Activated naive CD8-positive, alpha-beta T cell treated with anti-CD3 and anti-CD28 coated beads, Interleukin-2, amount 10 ng/mL, durations not matched to agents 7 days and 5 days (primary cell): Measurements from ENCODE around the gene PKDREJ. TPM values are rescaled to one million over a fixed set of nuclear protein-coding genes. Genes with fewer than 3 reads are reported as not detected.

Experiments used
- ATAC-seq: fragments of 150-1000 bp; cut with Tn5 transposase; one replicate; pipeline ENCODE4 v1.10.0; 2021; ENCODE audit warnings: low read depth, moderate library complexity
- POLR2A ChIA-PET: fragments of 350-600 bp; sonication (Branson Sonifier 250); formaldehyde crosslinking; loops from one replicate; lab custom pipeline; 2021; ENCODE audit warnings: antibody characterized with exemption; lab: Charles Lee
- DNase-seq: peaks from one replicate; pipeline ENCODE4 v3.0.0; 2021
- H3K27ac Mint-ChIP-seq: one replicate; pipeline ENCODE4 v1.8.0; 2022; ENCODE audit warnings: mild to moderate bottlenecking, mixed read lengths
- H3K27me3 Mint-ChIP-seq: one replicate; pipeline ENCODE4 v1.8.0; 2022; ENCODE audit warnings: mild to moderate bottlenecking, moderate library complexity, mixed read lengths
- H3K36me3 Mint-ChIP-seq: one replicate; pipeline ENCODE4 v1.8.0; 2021; ENCODE audit warnings: mild to moderate bottlenecking, mixed read lengths
- H3K4me1 Mint-ChIP-seq: one replicate; pipeline ENCODE4 v1.8.0; 2021; ENCODE audit warnings: mixed read lengths
- H3K4me3 Mint-ChIP-seq: one replicate; pipeline ENCODE4 v1.8.0; 2022; ENCODE audit warnings: mild to moderate bottlenecking, moderate library complexity, mixed read lengths
- H3K9me3 Mint-ChIP-seq: one replicate; pipeline ENCODE4 v1.8.0; 2021; ENCODE audit warnings: mixed read lengths
- total RNA-seq, 2 experiments: library from RNA; stranded (reverse); gene quantifications; one replicate each; pipeline ENCODE4 v1.2.3, GENCODE V29; 2021

The PKDREJ gene
- total RNA-seq, 2 experiments from 2014 or later, result not detected

GRCh38 chr22:46286941-46287872, 24.1 kb upstream of the PKDREJ start:
- H3K4me1 Mint-ChIP-seq, result peaks cover 30% of the 10 kb centered on the region
- H3K9me3 Mint-ChIP-seq, result no peaks in the 10 kb centered on the region
- POLR2A ChIA-PET, result interaction anchor here (0.6 to 2.9 kb wide), 5 partner anchors 8 to 162 kb away, joined by 3 to 18 read pairs (median 5); partner anchors contain the start of genes GTSE1 and TTC38
- H3K27me3 Mint-ChIP-seq, result no peaks in the 10 kb centered on the region
- DNase-seq (no peak), ATAC-seq (no peak)
- peak overlapping the region; percentile 76 for H3K4me3 Mint-ChIP-seq
- H3K36me3 Mint-ChIP-seq, result peaks cover 45% of the 10 kb centered on the region
- H3K27ac Mint-ChIP-seq, result peak overlapping the region; percentile 92

DNA sequence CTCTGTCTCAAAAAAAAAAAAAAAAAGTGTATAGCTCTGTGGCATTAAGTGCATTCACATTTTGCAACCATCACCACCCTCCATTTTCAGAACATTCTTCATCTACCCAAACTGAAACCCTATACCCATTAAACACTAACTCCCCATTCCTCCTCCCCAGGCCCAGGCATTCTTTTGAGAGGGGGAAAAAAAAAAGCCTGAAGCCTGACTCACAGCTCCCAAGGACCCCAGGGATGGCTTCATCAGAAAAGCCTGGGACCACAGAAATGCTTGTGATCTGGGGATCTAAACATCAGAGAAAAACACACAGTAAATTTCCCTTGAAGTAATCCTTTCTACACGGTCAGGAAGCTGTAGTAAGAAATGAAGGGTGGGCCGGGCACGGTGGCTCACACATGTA, 22.9 kb upstream of the PKDREJ start:
- peak overlapping the region; percentile 67 for H3K27ac Mint-ChIP-seq
- H3K36me3 Mint-ChIP-seq, result peaks cover 42% of the 10 kb centered on the region
- no peak for DNase-seq
- no peaks in the 10 kb centered on the region for H3K9me3 Mint-ChIP-seq
- H3K4me1 Mint-ChIP-seq, result peaks cover 30% of the 10 kb centered on the region
- no peaks in the 10 kb centered on the region for H3K27me3 Mint-ChIP-seq
- ATAC-seq, result no peak
- POLR2A ChIA-PET, result interaction anchor here (0.7 to 2.9 kb wide), 3 partner anchors 9 to 42 kb away, joined by 3 to 18 read pairs (median 3); partner anchors contain the start of gene GTSE1
- no peak overlapping the region for H3K4me3 Mint-ChIP-seq

DNA sequence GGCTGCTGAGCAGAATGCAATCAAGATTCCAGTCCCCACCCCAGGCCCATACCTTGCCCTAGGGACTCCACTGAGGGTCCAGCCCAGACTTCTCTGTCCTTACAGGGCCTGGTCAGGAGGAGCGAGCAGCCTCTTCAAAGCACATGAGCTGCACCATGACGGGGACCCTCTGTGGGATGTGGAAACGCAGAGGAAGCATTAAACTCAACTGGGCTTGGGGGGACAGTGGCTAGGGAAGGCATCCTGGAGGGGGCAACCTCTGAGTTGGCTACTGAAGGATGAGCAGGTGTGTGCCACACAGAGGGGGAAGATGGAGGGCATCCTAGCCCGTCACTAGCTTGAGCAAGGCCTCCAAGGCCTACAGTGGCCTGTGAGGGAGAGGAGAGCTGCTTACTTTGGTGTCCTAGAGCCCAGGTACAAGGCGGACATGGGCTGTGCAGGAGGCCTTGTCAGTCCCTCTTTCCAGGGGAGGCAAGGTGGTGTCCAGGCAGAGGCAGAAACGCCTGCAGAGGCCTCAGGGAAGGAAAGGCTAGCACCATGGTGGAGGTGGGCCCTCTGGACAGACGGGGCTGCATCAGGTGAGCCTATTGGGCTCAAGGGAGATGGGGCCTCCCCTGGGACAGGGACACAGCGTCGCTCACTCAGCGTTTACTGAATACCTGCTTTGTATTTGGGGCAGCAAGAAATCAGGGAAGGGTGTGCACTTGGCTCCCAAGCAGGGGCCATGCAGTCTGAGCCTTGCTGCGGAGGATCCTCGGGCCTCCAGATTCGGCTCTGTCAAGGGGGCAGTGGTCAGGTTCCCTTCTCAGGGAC, 18.9 kb upstream of the PKDREJ start:
- Mint-ChIP-seq H3K4me3 (no peak overlapping the region), H3K36me3 (peaks cover 37% of the 10 kb centered on the region), H3K4me1 (peaks cover 10% of the 10 kb centered on the region), H3K27me3 (no peaks in the 10 kb centered on the region), H3K9me3 (no peaks in the 10 kb centered on the region), H3K27ac (no peak overlapping the region)
- POLR2A ChIA-PET, result interaction anchor here (0.6 kb wide), 1 partner anchor 17 kb away, joined by 3 read pairs; no protein-coding TSS in a partner anchor
- ATAC-seq, result no peak
- DNase-seq, result no peak

DNA sequence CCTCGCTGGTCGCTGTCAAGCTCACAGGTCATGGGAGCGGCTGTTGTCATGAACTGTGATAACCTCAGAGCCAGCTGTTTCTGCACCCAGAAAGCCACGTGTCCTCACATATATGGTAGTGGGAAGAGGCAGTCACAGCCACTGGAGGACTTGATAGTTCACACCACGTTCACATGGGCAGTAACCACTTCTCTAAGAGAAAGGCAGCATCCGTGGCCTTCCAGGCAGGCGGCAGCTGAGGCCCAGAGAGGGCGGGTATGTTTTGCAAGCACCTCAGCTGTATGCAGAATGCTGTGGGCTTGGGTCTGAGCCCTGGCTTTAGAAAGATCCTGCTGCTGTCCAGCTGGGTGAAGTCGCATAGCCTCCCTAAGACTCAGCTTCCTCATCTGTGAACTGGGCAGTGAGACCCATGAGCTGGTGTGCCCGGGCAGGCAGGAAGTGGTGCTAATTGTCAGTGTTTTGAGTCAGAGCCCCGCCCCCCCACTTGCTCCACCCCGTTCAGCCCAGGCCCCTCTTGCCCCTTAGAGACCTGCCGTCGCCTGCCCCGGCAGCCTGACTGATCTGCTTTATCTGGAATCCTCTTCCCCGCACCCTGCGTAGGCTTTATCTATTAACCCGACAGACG, 18.0 kb upstream of the PKDREJ start:
- peaks cover 39% of the 10 kb centered on the region for H3K36me3 Mint-ChIP-seq
- H3K4me1 Mint-ChIP-seq, result peaks cover 8% of the 10 kb centered on the region
- ATAC-seq, result no peak

DNA sequence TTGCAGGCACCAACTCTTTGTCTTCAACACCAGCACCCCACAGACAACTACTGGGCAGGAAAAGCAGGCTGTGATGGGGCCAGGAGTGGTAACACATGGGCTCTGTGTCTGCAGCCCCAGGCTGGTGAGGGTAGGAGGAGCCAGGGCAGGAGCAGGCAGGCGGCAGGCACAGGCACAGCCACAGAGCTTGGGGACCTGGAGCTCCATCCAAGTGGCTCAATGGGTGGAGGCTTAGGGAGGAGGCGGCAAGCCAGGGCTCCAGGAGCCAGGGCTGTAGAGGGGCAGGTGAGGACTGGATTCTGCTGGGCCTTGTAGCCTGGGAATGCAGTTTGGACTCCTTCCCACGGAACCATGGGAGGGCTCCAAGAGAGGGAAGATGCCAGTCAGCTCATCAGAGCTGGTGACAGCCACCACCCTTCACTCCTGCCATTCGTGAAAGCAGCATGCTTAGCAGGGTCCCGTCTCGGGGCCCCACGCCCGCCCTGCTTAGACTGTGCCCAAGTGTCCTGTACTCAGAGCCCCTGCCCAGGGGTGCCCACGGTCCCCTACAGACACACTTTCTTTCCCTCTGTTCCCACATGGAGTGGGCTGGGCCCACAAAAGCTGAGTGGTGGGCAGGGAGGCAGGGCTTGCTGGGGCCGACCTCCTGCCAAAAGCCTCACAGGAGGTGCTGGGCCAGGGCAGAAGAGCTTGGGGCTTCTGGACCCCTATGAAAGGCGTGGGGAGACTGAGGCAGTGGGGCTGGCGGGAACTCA, 17.1 kb upstream of the PKDREJ start:
- POLR2A ChIA-PET, result interaction anchor here (1.1 to 1.4 kb wide), 2 partner anchors 16 to 30 kb away, joined by 3 read pairs; partner anchors contain the start of gene CDPF1

More for the DNA sequence above, 18.0 kb upstream of the PKDREJ start:
- no peak for DNase-seq
- POLR2A ChIA-PET, result interaction anchor here (1.4 kb wide), 1 partner anchor 31 kb away, joined by 3 read pairs; the partner anchor contains the start of gene CDPF1
- no peak overlapping the region for H3K4me3 Mint-ChIP-seq
- H3K27me3 Mint-ChIP-seq, result no peaks in the 10 kb centered on the region
- H3K27ac Mint-ChIP-seq, result no peak overlapping the region
- H3K9me3 Mint-ChIP-seq, result no peaks in the 10 kb centered on the region

GRCh38 chr22:46278656-46279645, 15.8 kb upstream of the PKDREJ start:
- H3K36me3 Mint-ChIP-seq, result peaks cover 41% of the 10 kb centered on the region
- no peak for ATAC-seq
- H3K9me3 Mint-ChIP-seq, result peaks cover 2% of the 10 kb centered on the region

More for the DNA sequence above, 17.1 kb upstream of the PKDREJ start:
- DNase-seq (no peak), ATAC-seq (no peak)
- Mint-ChIP-seq H3K9me3 (peaks cover 2% of the 10 kb centered on the region), H3K4me1 (peaks cover 9% of the 10 kb centered on the region), H3K4me3 (no peak overlapping the region), H3K27ac (no peak overlapping the region), H3K27me3 (no peaks in the 10 kb centered on the region), H3K36me3 (peaks cover 42% of the 10 kb centered on the region)

DNA sequence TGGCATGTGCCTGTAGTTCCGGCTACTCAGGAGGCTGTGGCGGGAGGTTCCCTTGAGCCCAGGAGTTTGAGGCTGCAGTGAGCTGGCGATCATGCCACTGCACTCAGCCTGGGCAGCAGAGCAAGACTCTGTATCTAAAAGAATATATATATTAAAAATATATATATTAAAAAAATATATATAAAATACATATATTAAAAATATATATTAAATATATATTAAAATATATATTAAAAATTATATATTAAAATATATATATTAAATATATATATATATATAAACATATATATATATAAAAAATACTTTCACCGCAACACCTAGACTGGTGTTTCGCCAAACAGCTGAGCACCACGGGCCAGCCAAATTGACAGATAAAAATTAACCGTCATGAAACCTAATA, 13.4 kb upstream of the PKDREJ start:
- Mint-ChIP-seq H3K9me3 (peaks cover 2% of the 10 kb centered on the region), H3K4me3 (no peak overlapping the region), H3K4me1 (peaks cover 9% of the 10 kb centered on the region), H3K27ac (no peak overlapping the region), H3K36me3 (peaks cover 39% of the 10 kb centered on the region), H3K27me3 (no peaks in the 10 kb centered on the region)
- ATAC-seq (no peak), DNase-seq (no peak)
- POLR2A ChIA-PET, result interaction anchor here (0.6 kb wide), 1 partner anchor 10 kb away, joined by 3 read pairs; no protein-coding TSS in a partner anchor

More at GRCh38 chr22:46278656-46279645, 15.8 kb upstream of the PKDREJ start:
- POLR2A ChIA-PET, result interaction anchor here (2.2 kb wide), 1 partner anchor 9 kb away, joined by 6 read pairs; no protein-coding TSS in a partner anchor
- Mint-ChIP-seq H3K4me3 (no peak overlapping the region), H3K4me1 (peaks cover 9% of the 10 kb centered on the region), H3K27me3 (no peaks in the 10 kb centered on the region), H3K27ac (no peak overlapping the region)
- DNase-seq, result no peak

- H3K9me3 Mint-ChIP-seq, result peaks cover 2% of the 10 kb centered on the region
- peak overlapping the region; percentile 61 for H3K27ac Mint-ChIP-seq
- ATAC-seq, result no peak
- peaks cover 9% of the 10 kb centered on the region for H3K4me1 Mint-ChIP-seq
- H3K4me3 Mint-ChIP-seq, result no peak overlapping the region
- no peak for DNase-seq
- H3K36me3 Mint-ChIP-seq, result peaks cover 37% of the 10 kb centered on the region
- no peaks in the 10 kb centered on the region for H3K27me3 Mint-ChIP-seq
- POLR2A ChIA-PET, result no interaction called here
Observed at GRCh38 chr22:46275455-46276122, 12.4 kb upstream of the PKDREJ start.

GRCh38 chr22:46274381-46274780, 11.2 kb upstream of the PKDREJ start:
- H3K27ac Mint-ChIP-seq, result no peak overlapping the region
- no peaks in the 10 kb centered on the region for H3K27me3 Mint-ChIP-seq
- POLR2A ChIA-PET, result no interaction called here
- no peak overlapping the region for H3K4me3 Mint-ChIP-seq
- DNase-seq, result no peak
- H3K4me1 Mint-ChIP-seq, result peaks cover 12% of the 10 kb centered on the region
- H3K36me3 Mint-ChIP-seq, result peaks cover 41% of the 10 kb centered on the region
- no peak for ATAC-seq
- peaks cover 2% of the 10 kb centered on the region for H3K9me3 Mint-ChIP-seq

- POLR2A ChIA-PET, result no interaction called here
- DNase-seq (no peak), ATAC-seq (no peak)
- H3K27ac Mint-ChIP-seq, result no peak overlapping the region
- H3K4me3 Mint-ChIP-seq, result no peak overlapping the region
- H3K9me3 Mint-ChIP-seq, result peaks cover 2% of the 10 kb centered on the region
- peaks cover 41% of the 10 kb centered on the region for H3K36me3 Mint-ChIP-seq
- H3K27me3 Mint-ChIP-seq, result no peaks in the 10 kb centered on the region
- peaks cover 12% of the 10 kb centered on the region for H3K4me1 Mint-ChIP-seq
Observed at GRCh38 chr22:46273432-46274148, 10.4 kb upstream of the PKDREJ start.
